Loucy (cell line): ENCODE data around the gene SLC35E4.

Experiments used
- CTCF ChIP-seq: fragments of 200-600 bp; sonication (generic); conservative IDR thresholded peaks from 2 replicates; pipeline ENCODE4 v1.5.1; 2014; ENCODE audit warnings: mild to moderate bottlenecking, antibody characterized with exemption, low read length
- EZH2phosphoT487 ChIP-seq: fragments of 200-600 bp; IDR thresholded peaks from 2 replicates; pipeline ENCODE4 v1.6.1; 2018; ENCODE audit warnings: antibody characterized with exemption, mild to moderate bottlenecking, moderate library complexity, borderline replicate concordance

GRCh38 chr22:30675436-30675835 lies 39.9 kb downstream of the SLC35E4 start:
- TF ChIP-seq CTCF (no peak), EZH2phosphoT487 (no peak)
